Stimulated activated CD8-positive, alpha-beta memory T cell treated with anti-CD3 and anti-CD28 coated beads, Interleukin-4, amount 100 ng/mL, for 1 hour (primary cell): ENCODE measurements around the gene RINL.
"Not testable (repeated sequence)": the region's sequence is repeated elsewhere in the genome, so short reads cannot be mapped to it uniquely, and the experiment has no call there.

Experiments
- DNase-seq, 2 donors: peaks; one replicate each; pipeline ENCODE4 v3.0.0-alpha.2; 2020; ENCODE audit warnings: low read depth in 2 of 2, low spot score in 1 of 2

RINL gene

DNA sequence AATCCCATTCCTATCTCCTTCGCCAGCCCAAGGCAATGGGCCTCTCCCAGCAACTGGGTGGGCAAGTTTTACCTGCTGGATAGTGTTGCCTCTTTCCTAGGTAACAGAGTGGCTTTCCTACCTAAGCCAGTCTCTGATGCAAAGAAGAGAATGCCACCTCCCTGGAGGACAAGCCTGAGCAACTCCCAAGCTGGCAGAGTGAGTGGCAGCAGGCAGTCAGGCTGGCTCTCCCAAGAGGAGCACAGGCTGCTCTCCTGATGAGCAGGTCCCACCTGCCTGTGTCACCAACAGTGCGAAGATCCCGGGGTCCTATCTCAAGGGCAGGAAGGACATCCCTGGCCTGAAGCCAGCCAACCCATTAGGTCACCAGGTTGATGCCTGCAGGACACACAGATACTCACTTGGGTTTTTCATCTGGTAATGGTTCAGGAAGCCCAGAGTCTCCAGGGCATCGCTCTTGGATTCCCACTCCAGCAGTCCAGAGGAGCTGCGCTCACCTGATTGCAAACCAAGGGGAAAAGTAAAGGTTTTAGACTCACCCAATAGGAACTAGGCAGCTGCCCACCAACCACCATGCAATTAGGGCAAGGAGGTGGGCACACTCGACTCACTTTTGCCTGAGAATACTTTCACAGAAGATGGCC lies 41.0 kb downstream of the RINL start:
- DNase-seq: no peak

DNA sequence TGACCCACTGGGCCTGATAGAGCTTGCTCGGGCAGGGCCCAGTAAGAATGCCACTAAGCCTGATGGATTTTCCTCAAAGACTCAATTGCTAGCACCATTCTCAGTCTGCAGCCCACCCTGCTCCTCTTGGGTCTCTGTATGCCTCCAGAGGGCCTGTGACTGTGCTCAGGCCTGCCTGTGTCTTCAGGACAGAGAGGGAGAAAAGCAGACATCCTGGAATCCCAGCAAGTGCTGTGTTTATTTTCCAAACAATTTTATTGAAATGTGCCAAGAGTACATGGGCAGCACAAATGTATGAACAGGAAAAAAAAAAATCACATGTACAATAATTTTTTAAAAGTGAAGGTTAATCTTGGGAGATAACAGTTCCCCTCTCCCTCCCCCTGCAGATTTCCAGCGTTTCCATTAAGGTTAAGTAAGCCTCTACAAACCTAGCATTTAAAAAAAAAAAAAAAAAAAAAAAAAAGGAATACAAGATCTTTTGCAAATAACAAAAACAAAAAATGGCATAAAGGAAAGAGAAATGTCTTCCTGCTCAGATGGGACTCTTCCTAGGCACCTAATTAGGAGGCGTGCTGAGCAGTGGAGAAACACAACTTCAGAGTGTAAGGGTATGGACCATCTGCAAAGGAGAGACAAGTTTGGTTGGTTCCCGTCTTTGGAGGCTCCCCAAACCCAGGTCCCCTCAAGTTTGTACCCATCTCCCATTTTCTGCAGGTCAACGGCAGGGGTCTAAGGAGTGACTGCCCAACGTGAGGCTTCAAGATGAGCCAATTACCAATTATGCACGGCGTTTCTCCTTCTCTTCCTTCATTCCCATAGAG lies 41.7 kb downstream of the RINL start:
- DNase-seq: no peak

DNA sequence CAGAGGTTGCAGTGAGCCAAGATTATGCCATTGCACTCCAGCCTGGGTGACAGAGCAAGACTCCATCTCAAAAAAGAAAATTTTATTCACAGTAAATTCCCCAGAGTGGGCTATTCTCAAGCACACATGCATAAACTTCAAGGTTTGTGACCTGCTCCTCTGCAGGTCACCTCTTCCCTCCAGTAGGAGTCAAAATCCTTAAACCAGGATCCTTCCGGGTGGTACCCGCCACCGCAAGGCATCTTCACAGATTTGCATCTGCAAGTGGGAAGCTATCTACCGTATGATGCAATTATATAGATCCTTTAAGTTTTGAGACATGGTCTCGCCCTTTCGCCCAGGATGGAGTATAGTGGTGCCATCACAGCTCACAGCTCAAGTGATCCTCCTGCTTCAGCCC lies 43.5 kb downstream of the RINL start:
- no peak for DNase-seq

DNA sequence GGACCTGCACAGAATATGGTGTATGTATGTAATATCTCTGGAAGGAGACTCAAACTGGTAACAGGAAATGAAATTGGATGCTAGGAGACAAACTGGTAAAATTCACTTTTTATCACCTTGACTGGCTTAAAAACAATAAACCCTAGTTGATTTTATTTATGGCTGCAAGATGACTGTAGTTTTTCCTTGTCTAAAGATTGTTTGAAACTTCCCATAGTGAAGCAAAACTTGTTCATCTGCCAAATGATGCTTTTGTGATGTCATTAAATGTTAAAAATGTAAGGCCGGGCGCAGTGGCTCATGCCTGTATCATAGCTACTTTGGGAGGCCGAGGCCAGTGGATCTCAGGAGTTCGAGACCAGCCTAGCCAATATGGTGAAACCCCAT lies 44.0 kb downstream of the RINL start:
- DNase-seq: no peak

DNA sequence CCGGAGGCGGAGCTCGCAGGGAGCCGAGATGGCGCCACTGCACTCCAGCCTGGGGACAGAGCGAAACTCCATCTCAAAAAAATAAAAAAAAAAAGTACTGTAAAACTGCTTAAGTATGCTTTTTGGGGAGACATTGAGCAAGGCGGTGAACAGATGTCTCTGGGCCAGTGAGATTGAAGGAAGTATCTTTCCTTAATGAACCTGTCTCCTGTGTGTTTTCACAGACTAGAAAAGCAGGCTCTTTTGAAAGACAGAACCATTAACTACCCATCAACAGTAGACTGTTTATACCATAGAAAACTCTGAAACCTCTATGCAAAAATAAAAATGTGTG lies 45.0 kb downstream of the RINL start:
- no peak for DNase-seq

DNA sequence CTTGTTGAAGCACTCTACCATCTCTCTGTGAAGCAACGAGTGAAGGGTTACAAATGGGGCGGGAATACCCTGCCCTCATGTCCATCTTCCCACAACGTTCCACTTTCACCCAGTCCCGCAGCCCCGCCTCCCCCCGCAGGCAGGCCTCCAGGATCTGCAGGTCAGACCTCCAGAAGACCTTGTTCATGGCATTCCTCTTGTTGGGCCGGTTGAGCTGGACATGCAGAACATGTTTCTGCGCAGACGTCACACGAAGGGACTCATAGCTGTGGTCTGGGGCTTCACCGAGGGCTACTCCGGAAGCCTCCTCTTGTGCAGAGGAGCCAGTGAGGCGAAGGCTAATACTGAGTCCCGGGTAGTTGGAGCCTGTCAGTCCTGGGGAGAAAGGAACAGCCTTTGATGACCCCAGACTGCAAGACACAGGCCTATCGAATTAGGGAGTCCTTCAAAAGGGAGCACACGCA lies 46.9 kb downstream of the RINL start:
- DNase-seq: no peak

DNA sequence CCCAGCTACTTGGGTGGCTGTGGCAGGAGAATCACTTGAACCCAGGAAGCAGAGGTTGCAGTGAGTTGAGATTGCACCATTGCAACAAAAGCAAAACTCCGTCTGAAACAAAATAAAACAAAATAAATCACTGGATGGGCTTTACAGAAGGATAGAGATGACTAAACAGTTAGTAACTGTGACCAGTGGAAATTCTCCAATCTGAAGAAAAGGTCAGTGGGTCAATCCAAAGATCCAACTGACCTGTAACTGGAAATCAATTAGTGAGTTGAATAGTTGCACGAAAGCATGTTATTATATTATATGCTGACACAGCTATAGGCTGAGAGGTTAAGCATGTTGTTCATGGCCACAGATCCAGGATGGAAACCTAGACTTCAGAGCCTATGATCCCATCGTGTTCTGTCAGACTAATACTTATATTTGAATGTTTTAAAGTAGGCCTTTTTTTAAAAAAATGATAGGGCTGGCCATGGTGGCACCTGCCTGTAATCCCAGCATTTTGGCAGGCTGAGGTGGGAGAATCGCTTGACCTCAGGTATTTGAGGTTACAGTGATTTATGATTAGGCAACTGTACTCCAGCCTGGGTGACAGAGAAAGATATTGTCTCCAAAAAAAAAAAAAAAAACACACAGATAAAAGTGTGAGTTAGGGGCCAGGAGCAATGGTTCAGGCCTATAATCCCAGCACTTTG lies 47.9 kb downstream of the RINL start:
- DNase-seq: no peak

DNA sequence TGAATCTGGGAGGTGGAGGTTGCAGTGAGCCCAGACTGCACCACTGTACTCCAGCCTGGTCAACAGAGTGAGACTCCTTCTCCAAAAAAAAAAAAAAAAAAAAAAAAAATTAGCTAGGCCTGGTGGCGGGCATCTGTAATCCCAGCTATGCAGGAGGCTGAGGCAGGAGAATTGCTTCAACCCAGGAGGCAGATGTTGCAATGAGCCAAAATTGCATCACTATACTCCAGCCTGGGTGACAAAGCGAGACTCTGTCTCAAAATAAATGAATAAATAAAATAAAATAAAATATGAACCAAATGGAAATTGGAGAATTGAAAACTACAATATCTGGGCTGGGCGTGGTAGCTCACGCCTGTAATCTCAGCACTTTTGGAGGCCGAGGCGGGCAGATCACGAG lies 48.9 kb downstream of the RINL start:
- DNase-seq: not testable (repeated sequence)

DNA sequence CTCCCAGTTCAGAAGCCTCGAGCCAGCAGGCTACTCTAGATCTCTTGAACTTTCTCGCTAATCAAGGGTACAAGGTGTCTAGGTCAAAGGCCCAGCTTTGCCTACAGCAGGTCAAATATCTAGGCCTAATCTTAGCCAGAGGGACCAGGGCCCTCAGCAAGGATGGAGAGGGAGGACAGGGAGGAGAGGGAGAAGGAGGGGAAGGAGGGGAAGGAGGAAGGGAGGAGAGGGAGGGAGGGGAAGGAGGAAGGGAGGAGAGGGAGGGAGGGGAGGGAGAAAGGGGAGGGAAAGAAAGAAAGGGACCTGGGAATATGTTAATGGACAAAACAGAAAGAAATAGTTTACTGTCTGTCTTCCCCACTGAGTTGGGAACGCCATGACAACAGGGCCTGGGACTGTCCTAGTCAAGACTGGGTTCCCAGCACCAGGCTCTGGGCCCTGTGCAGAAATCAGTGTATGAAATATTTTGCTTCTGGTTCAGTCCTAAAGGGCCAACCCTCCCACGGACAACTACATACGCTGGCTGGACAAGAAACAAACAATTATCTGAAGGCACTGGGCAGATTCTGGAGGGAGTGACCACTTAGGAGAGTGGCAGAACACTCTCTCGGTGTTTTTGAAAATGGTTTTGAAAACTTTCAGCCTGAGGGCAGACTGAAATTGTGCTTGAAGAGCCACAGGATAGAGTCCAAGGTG lies 51.1 kb downstream of the RINL start:
- DNase-seq: no peak

DNA sequence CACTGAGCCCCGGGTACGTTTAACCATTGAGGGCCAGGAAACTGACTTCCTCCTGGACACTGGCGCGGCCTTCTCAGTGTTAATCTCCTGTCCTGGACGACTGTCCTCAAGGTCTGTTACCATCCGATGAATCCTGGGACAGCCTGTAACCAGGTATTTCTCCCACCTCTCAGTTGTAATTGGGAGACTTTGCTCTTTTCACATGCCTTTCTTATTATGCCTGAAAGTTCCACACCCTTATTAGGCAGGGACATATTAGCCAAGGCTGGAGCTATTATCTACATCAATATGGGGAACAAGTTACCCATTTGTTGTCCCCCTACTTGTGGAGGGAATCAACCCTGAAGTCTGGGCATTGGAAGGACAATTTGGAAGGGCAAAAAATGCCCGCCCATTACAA lies 52.1 kb downstream of the RINL start:
- DNase-seq: not testable (repeated sequence)

DNA sequence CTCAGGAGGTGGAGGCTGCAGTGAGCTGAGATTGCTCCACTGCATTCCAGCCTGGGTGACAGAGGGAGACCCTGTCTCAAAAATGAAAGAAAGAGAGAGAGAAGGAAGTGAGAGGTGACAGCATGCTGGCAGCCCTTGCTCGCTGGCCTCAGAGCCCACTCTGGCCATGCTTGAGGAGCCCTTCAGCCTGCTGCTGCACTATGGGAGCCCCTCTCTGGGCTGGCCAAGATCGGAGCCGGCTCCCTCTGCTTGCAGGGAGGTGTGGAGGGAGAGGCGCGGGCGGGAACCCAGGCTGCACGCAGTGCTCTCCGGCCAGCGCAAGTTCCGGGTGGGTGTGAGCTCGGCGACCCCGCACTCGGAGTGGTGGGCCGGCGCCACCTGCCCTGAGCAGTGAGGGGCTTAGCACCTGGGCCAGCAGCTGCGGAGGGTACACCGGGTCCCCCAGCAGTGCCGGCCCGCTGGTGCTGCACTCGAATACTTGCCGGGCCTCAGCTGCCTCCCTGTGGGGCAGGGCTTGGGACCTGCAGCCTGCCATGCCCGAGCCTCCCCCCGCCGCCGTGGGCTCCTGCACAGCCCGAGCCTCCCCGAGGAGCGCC lies 56.7 kb downstream of the RINL start:
- not testable (repeated sequence) for DNase-seq

DNA sequence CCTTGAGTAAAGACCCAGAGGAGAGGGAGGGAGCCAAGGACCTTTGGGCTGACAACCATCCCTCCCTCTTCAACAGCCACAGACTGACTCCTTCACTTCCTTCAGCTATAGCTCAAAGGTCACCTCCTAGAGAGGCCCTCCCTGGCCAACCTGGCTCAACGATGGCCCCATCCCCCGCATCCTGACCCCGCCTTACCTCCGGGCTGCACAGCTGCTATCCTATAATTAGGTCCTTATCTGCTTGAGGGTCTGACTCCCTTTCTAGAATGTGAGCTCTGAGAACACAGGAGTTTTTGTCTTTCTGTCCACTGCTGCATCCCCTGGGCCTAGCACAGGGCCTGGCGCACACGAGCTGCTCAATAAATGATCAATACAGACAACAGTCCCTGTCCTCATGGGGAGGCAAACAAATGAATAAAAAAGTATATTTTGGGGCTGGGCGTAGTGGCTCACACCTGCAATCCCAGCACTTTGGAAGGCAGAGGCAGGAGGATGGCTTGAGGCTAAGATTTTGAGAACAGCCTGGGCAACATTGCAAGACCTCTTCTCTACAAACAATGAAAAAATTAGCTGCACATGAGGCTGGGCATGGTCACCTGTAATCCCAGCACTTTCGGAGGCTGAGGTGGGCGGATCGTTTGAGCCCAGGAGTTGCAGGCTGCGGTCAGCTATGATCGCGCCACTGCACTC lies 58.7 kb downstream of the RINL start:
- DNase-seq: no peak
